Activated CD4-positive, alpha-beta T cell treated with anti-CD3 and anti-CD28 coated beads for 4 hours (primary cell): ENCODE results near the gene LSAMP.

Experiments
- DNase-seq, 2 donors: peaks; one replicate each; pipeline ENCODE4 v3.0.0-alpha.2; 2020

The LSAMP gene

GRCh38 chr3:116005404-116005803 lies 439.9 kb downstream of the LSAMP start:
- DNase-seq = no peak

- DNase-seq = no peak
These were observed 443.1 kb downstream of the LSAMP start for GRCh38 chr3:116002235-116002634.

- no peak for DNase-seq
These were observed 444.1 kb downstream of the LSAMP start for GRCh38 chr3:116001151-116001621.

- DNase-seq = no peak
These were observed 445.0 kb downstream of the LSAMP start for GRCh38 chr3:116000311-116000710.

- DNase-seq = no peak
These were observed 445.7 kb downstream of the LSAMP start for GRCh38 chr3:115999613-116000012.

GRCh38 chr3:115999001-115999585 lies 446.2 kb downstream of the LSAMP start:
- no peak for DNase-seq

- no peak for DNase-seq
These were observed 448.7 kb downstream of the LSAMP start for GRCh38 chr3:115996420-115997108.

GRCh38 chr3:115990669-115991068 lies 454.6 kb downstream of the LSAMP start:
- no peak for DNase-seq

- no peak for DNase-seq
These were observed 455.4 kb downstream of the LSAMP start for GRCh38 chr3:115989684-115990421.

GRCh38 chr3:115986555-115987207 lies 458.6 kb downstream of the LSAMP start:
- DNase-seq = no peak

GRCh38 chr3:115982629-115983028 lies 462.7 kb downstream of the LSAMP start:
- no peak for DNase-seq

GRCh38 chr3:115982108-115982507 lies 463.2 kb downstream of the LSAMP start:
- DNase-seq = no peak

- no peak for DNase-seq
These were observed 464.6 kb downstream of the LSAMP start for GRCh38 chr3:115980709-115981108.

- no peak for DNase-seq
These were observed 467.4 kb downstream of the LSAMP start for GRCh38 chr3:115977866-115978265.

- no peak for DNase-seq
These were observed 469.5 kb downstream of the LSAMP start for GRCh38 chr3:115975796-115976195.

GRCh38 chr3:115975353-115975752 lies 469.9 kb downstream of the LSAMP start:
- no peak for DNase-seq

GRCh38 chr3:115974940-115975339 lies 470.3 kb downstream of the LSAMP start:
- no peak for DNase-seq

GRCh38 chr3:115968871-115969270 lies 476.4 kb downstream of the LSAMP start:
- DNase-seq = no peak

- DNase-seq = no peak
These were observed 483.9 kb downstream of the LSAMP start for GRCh38 chr3:115961380-115961779.

- DNase-seq = no peak
These were observed 484.5 kb downstream of the LSAMP start for GRCh38 chr3:115960799-115961198.

- no peak for DNase-seq
These were observed 486.8 kb downstream of the LSAMP start for GRCh38 chr3:115958526-115958925.

GRCh38 chr3:115947325-115947724 lies 498.0 kb downstream of the LSAMP start:
- DNase-seq = no peak

GRCh38 chr3:115943579-115943978 lies 501.7 kb downstream of the LSAMP start:
- no peak for DNase-seq

GRCh38 chr3:115937054-115937453 lies 508.2 kb downstream of the LSAMP start:
- DNase-seq = no peak
